NCI-H460 (cell line): ENCODE results near the gene CD44. TPM values are rescaled to one million over a fixed set of nuclear protein-coding genes. Genes with fewer than 3 reads are reported as not detected.
"Not testable (repeated sequence)": the region's sequence is repeated elsewhere in the genome, so short reads cannot be mapped to it uniquely, and the experiment has no call there.

Experiments
- DNase-seq: peaks from one replicate; pipeline ENCODE4 v3.0.0-alpha.2; 2016; ENCODE audit warnings: low read depth; ENCODE audit errors: extremely low read depth
- total RNA-seq: library from RNA; depleted of rRNA; stranded (reverse); fragments of >200 nt; shearing (Covaris generic); gene quantifications from 2 replicates; pipeline ENCODE4 v1.2.3, GENCODE V29; 2014

Gene CD44
- total RNA-seq, 1 experiment from 2014 or later: 33.3 TPM

DNA sequence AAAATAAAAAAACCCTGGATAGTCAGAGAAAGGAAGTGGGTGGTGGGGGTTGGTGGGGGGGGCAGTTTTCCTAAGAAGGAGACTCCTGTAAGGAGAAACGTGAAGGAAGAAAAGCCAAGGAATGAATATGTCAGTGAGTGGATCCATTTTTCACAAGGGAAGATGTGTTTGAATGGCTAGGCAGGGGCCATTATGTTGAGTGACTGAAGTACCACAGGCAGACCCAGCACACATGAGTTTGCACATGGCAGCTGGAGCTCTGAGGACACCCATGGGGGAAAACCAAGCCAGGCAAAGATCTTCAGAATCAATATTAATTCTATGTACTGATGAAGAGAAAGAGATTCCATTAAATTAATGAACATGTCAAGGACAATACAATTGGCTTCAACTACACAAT lies 67.6 kb downstream of the CD44 start:
- no peak for DNase-seq

- no peak for DNase-seq
Observed at GRCh38 chr11:35207471-35208403, 68.8 kb downstream of the CD44 start.

DNA sequence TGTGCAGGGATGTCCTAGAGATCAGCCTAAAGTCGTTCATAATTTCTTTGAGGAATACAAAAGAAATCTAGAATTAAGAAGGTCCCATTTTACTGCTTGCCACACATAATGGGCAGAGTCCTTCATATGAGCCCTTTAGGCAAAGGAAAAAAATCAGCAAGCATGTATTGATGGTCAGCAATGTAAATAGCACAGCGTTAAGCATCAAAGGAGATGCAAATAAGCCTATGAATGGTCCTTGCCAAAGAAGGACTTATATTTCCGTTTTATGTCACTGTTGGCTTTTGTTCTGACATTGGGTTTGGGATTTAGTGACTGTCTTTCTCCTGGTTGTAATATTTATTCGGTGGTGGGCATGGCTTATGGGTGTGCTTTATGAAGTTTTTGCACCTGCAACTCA lies 69.8 kb downstream of the CD44 start:
- DNase-seq: no peak

GRCh38 chr11:35210876-35211546 lies 72.0 kb downstream of the CD44 start:
- no peak for DNase-seq

DNA sequence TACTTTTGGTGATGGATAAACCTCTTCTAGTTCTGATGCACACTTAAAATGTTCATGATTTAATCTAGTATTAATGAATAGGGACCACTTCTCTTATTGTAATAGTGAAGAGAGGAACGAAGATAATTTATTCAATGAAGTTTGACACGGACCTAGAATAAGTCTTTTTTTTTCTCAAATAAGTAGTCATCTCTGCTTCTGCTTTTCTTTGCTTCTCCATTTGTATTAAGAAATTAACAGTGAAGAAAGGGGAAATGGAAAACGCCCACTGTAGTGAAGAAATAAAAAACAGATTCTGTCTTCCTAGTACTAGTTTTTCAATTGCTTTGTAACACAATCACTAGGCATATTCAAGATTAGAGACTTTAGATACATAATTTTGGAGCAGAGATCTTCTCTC lies 73.0 kb downstream of the CD44 start:
- no peak for DNase-seq

DNA sequence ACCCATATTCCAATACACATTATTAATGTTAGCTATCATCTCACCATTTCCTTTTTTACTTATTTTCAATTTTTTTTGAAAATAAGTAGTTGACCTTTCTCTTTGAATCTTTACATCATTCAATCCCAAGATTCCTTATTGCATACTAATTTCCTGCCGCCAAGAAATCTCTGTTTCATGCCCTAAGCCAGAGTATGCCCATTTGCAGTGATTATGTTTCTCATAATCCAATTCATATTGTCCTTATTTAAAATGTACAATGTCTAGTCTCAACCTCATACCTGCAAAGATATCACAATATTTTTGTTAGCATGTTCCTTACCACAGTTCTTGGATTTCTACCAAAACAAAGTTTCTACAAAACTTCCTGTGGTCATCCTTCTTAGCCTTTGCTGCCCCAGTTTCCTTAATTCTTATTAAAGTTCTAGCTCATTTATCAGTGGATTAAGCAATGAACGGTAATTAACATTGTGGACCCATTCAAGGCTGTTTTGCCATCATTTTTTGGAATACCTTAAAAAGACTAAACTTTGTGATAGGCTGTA lies 75.3 kb downstream of the CD44 start:
- no peak for DNase-seq

GRCh38 chr11:35214792-35215193 lies 75.8 kb downstream of the CD44 start:
- DNase-seq: no peak

DNA sequence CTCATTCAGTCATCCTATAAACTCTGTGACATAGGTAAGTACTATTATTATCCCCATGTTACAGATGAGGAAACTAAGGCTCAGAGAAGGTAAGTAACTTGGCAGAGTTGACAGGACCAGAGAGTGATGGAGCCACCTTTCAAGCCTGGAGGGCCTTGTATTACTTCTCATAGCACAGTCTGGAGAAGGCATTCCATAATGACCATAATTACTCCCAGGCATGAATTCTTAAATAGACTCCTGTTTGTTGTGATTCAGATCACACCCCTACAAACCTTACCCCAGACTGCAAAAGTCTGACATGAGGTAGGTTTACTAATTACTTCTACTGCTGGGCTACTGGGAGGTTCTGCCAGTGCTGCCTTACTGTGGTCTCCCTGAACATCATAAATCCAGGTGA lies 77.0 kb downstream of the CD44 start:
- DNase-seq: no peak

- DNase-seq: no peak
Observed at GRCh38 chr11:35216962-35217678, 78.1 kb downstream of the CD44 start.

GRCh38 chr11:35218956-35219355 lies 80.0 kb downstream of the CD44 start:
- DNase-seq: no peak

DNA sequence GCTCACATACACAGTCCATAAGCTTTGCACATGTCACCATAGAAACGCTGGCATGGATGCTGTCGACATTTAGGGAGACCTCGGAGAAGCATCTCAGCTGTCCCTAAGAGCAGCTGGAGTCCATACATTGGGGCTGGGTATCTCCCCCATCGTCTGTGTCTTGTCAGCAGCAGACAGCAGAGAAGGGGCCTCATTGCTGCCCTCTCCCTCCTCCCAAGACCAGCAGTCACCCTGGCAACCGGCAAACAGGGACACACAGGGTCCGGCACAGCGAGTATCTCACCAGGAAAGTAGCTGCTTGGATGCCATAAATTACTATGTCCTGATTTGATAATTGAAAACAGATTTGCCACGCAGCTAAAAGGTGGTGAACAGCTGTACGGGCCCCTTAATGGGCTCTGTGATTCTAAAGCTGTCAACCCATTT lies 84.4 kb downstream of the CD44 start:
- DNase-seq: no peak

DNA sequence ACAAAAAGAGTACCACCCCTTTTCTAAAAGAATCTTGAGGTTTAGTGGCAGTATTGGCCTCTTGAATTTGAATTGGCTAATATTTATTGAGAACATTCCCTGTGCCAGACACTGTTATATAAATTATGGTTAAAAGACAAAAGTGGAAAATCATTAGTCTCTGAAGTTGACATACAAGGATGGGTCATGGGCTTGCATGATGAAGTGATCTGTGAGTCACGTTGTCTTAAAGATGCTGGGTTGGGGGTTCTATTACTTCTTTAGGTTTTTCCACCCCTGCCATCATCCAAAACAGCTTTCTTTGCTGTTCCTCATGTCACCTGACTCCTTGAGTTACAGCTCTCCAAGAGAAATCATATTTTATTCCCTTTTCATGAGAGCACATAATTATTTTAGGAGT lies 85.0 kb downstream of the CD44 start:
- no peak for DNase-seq

- no peak for DNase-seq
Observed at GRCh38 chr11:35225946-35226520, 87.1 kb downstream of the CD44 start.

DNA sequence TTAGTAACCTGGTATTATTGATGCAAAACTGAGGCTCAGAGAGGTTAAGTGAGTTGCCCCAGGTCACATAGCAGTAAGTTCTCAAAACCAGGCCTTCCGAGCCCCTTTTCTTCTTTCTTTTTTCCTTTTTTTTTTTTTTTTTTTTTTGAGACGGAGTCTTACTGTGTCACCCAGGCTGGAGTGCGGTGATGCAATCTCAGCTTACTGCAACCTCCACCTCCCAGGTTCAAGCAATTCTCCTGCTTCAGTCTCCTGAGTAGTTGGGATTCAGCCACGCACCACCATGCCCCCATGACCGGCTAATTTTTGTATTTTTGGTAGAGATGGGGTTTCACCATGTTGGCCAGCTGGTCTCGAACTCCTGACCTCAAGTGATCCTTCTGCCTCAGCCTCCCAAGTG lies 87.8 kb downstream of the CD44 start:
- DNase-seq: not testable (repeated sequence)

DNA sequence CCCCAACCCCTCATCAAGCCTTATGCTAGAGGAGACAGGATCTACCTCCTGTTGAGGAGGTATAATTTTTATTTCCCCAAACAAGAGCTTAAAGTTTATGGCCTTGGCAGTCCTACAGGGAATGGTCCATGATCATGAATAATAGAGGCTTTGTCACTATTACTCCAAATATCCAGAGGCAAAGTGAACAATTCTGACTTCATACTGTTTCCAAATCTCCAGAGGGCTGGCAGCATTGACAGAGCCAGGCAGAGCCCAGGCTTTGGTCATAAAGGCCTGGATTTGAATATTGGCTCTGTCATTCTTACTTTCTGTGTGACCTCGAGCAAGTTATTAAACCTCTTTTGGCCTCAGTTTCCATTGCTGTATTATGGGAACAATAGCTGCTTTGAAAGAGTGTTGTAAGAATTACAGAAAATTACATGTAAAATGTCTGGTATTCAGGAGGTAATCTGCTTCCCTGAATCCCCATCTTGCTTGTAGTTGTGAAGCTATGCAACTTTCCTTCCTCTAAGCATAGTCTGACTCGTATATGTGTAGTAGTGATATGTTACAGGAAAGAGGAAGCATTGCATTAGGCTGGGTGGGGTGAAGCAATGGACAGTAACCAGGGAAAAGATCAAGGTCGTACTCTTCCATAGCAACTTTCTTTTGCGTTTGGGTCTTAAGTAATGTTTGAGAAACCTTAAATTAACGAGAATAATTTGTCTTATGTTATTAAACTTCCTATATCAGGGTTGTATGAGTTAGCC lies 88.8 kb downstream of the CD44 start:
- DNase-seq: no peak

GRCh38 chr11:35228328-35228725 lies 89.4 kb downstream of the CD44 start:
- DNase-seq: no peak

DNA sequence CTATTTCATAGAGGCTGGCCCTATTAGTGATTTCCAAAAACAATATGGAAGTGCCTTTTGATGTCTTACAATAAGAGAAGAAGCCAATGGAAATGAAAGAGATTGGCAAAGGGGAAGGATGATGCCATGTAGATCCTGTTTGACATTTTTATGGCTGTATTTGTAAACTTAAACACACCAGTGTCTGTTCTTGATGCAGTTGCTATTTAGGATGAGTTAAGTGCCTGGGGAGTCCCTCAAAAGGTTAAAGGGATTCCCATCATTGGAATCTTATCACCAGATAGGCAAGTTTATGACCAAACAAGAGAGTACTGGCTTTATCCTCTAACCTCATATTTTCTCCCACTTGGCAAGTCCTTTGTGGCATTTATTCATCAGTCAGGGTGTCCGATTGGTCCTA lies 91.4 kb downstream of the CD44 start:
- DNase-seq: no peak

DNA sequence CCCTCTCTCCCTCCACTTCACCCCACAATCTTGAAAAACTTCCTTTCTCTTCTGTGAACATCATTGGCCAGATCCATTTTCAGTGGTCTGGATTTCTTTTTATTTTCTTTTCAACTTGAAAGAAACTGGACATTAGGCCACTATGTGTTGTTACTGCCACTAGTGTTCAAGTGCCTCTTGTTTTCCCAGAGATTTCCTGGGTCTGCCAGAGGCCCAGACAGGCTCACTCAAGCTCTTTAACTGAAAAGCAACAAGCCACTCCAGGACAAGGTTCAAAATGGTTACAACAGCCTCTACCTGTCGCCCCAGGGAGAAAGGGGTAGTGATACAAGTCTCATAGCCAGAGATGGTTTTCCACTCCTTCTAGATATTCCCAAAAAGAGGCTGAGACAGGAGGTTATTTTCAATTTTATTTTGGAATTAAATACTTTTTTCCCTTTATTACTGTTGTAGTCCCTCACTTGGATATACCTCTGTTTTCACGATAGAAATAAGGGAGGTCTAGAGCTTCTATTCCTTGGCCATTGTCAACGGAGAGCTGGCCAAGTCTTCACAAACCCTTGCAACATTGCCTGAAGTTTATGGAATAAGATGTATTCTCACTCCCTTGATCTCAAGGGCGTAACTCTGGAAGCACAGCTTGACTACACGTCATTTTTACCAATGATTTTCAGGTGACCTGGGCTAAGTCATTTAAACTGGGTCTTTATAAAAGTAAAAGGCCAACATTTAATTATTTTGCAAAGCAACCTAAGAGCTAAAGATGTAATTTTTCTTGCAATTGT lies 92.3 kb downstream of the CD44 start:
- DNase-seq: no peak

DNA sequence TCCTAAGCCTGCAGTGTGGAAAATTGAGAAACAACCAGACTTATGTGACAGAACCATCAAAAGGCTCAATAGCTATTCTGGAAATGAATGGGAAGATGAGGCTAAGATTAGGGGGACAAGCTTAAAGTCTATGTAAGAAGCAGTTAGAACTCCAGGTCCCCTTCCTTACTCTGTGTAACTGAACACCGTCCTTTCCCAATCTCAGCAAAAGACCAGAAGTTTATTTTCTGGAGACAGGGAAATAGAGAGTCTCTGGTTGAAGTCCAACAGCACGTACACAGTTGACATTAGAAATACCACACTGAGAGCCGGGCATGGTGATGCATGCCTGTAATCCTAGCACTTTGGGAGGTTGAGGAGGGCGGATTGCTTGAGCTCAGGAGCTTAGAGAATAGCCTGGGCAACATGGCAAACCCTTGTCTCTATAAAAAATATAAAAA lies 93.9 kb downstream of the CD44 start:
- DNase-seq: no peak
